SK-MEL-5 (cell line): ENCODE measurements around the gene TIAM1. TPM values are rescaled to one million over a fixed set of nuclear protein-coding genes. Genes with fewer than 3 reads are reported as not detected.

ENCODE experiments used
- DNase-seq: peaks from one replicate; pipeline ENCODE4 v3.0.0-alpha.2; 2016; ENCODE audit warnings: low read depth, low spot score
- in situ Hi-C: cut with HindIII; loops from 2 replicates; pipeline ENCODE4 v1.10.0; 2016; ENCODE audit warnings: low sequenced_read_pairs, high pct_unique_total_duplicates, low pct_unique_long_range_greater_than_20kb
- total RNA-seq: library from RNA; depleted of rRNA; stranded (reverse); fragments of >200 nt; shearing (Covaris generic); gene quantifications from 2 replicates; pipeline ENCODE4 v1.2.3, GENCODE V29; 2014

The TIAM1 gene
- total RNA-seq, 1 experiment from 2014 or later = 4.3 TPM

GRCh38 chr21:31075848-31076247, 268.2 kb downstream of the TIAM1 start:
- in situ Hi-C loops = no loop called here
- DNase-seq = no peak

DNA sequence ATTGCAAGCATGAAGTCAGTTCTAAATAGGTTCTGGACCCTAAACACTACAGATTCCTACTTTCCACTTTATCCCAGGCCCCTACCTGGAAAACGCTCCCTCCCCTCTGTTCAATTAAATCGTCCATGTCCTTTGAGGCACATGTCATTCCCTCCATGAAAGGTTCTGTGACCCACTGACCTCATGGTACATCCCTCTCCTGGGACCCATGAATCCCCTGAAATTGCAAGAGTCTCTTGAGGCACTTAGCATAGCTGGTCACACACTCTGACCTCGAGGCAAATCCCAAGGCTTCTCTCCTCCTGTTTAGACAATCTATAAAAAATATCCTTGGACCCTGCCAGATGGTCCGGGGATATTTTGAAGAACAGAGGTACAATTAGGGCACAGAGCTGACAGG, 271.5 kb downstream of the TIAM1 start:
- in situ Hi-C loops = no loop called here
- DNase-seq = no peak
